H54 (cell line): ENCODE measurements around the gene KRT77.

ENCODE experiments used
- DNase-seq: peaks from one replicate; pipeline ENCODE4 v3.0.0; 2011; ENCODE audit warnings: low spot score, mixed read lengths; ENCODE audit not compliant: insufficient read length
- FAIRE-seq: peaks from 3 replicates; lab custom pipeline; 2011; peaks lifted over from hg19 to GRCh38; lab: Jason Lieb, UNC
- POLR2A ChIP-seq: IDR thresholded peaks from 2 replicates; pipeline ENCODE4 v1.6.1; 2011; ENCODE audit warnings: low read depth, mild to moderate bottlenecking, low read length

Gene KRT77

DNA sequence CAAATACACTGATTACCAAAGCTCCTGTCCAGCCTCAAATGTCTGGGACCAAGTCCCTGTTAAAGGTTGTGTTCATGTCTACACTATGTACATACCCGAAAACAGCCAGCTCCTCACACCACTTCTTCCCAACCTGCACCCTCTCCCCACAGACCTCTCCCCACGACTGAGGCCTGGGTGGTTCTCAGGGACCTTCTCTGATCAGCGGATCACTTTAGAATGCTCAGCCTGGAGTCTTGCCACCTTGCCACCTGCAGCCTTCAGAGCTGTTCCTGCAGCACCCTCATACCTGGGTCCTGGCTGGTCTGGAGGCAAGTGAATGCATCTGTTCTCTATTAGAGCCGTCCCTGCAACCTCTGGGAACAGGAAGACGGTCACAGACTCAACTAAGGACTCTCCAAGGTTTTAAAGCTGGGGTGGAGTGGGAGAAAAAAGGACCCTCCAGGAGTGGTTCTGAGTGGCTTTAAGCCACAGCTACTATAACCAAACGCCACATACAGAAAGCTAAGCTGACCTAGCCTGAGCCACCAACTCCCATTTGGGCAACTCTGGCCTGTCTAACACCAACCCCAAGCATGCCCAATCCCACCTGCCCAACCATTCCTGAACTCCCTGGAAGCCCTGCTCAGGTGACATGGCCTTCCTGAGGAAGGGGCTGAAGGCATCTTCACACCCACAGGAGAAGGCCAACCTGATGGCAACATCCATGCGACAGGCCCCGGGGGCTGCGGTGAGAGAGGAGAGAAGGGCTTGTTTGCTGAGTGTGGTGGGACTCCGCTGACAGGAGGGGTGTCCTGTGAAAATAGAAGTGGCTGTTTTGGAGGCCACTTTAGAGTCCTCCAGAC is 59.9 kb downstream of the KRT77 start:
- DNase-seq (no peak), FAIRE-seq (no peak)
- no peak for TF ChIP-seq POLR2A

GRCh38 chr12:52641468-52641867 is 61.9 kb downstream of the KRT77 start:
- TF ChIP-seq POLR2A, result no peak
- DNase-seq (no peak), FAIRE-seq (no peak)
